ENCODE results near the gene GPR156.

- no peak for TF ChIP-seq ZNF426 (tag by site-specific recombination; IDR thresholded peaks at IDR 0.05)
- no peak for TF ChIP-seq CTCF (tag by site-specific recombination; IDR thresholded peaks at IDR 0.05)
- TF ChIP-seq ZNF292 (tag by site-specific recombination; IDR thresholded peaks at IDR 0.05; ENCODE audit: borderline replicate concordance, low read depth), result no peak
- TF ChIP-seq YY1 (tag by site-specific recombination; IDR thresholded peaks at IDR 0.05), result no peak
- TF ChIP-seq PBX3 (CRISPR knock-in tag; IDR thresholded peaks at IDR 0.05), result no peak
Observed at GRCh38 chr3:120289636-120290035, 4.6 kb upstream of the GPR156 start.
